NCI-H1436 (cell line): ENCODE measurements around the gene ZNF208.
"Not testable (repeated sequence)": the region's sequence is repeated elsewhere in the genome, so short reads cannot be mapped to it uniquely, and the experiment has no call there.

Experiments
- DNase-seq: peaks from one replicate; lab custom pipeline; 2025; lab: John Stamatoyannopoulos, UW

The ZNF208 gene

GRCh38 chr19:21884786-21885185, 126.0 kb downstream of the ZNF208 start:
- DNase-seq = not testable (repeated sequence)

- no peak for DNase-seq
Measured at GRCh38 chr19:21883516-21883915, 127.2 kb downstream of the ZNF208 start.
